Epidermal melanocyte (primary cell): Measurements from ENCODE around the gene CERT1.

Experiments used
- DNase-seq: peaks from one replicate; pipeline ENCODE4 v3.0.0; 2011; ENCODE audit warnings: low spot score; ENCODE audit not compliant: insufficient read length

The CERT1 gene

GRCh38 chr5:75412111-75412990 lies 99.1 kb downstream of the CERT1 start:
- no peak for DNase-seq

GRCh38 chr5:75405296-75405695 lies 106.1 kb downstream of the CERT1 start:
- DNase-seq = no peak

- no peak for DNase-seq
Observed at GRCh38 chr5:75395277-75395676, 116.2 kb downstream of the CERT1 start.

- DNase-seq = no peak
Observed at GRCh38 chr5:75389430-75389829, 122.0 kb downstream of the CERT1 start.

- no peak for DNase-seq
Observed at GRCh38 chr5:75387806-75388205, 123.6 kb downstream of the CERT1 start.

GRCh38 chr5:75384218-75384617 lies 127.2 kb downstream of the CERT1 start:
- DNase-seq = no peak

- DNase-seq = no peak
Observed at GRCh38 chr5:75381456-75381855, 130.0 kb downstream of the CERT1 start.

GRCh38 chr5:75380099-75380498 lies 131.3 kb downstream of the CERT1 start:
- no peak for DNase-seq

GRCh38 chr5:75375414-75375813 lies 136.0 kb downstream of the CERT1 start:
- DNase-seq = no peak

- no peak for DNase-seq
Observed at GRCh38 chr5:75374394-75374814, 137.0 kb downstream of the CERT1 start.

- no peak for DNase-seq
Observed at GRCh38 chr5:75373862-75374261, 137.6 kb downstream of the CERT1 start.

- no peak for DNase-seq
Observed at GRCh38 chr5:75368391-75368790, 143.0 kb downstream of the CERT1 start.

GRCh38 chr5:75367401-75367800 lies 144.0 kb downstream of the CERT1 start:
- DNase-seq = no peak

- no peak for DNase-seq
Observed at GRCh38 chr5:75366787-75367186, 144.6 kb downstream of the CERT1 start.

- DNase-seq = no peak
Observed at GRCh38 chr5:75365740-75366139, 145.7 kb downstream of the CERT1 start.

- no peak for DNase-seq
Observed at GRCh38 chr5:75364571-75365280, 146.7 kb downstream of the CERT1 start.

GRCh38 chr5:75363726-75364495 lies 147.5 kb downstream of the CERT1 start:
- no peak for DNase-seq

- no peak for DNase-seq
Observed at GRCh38 chr5:75363111-75363510, 148.3 kb downstream of the CERT1 start.

GRCh38 chr5:75362474-75362975 lies 148.9 kb downstream of the CERT1 start:
- no peak for DNase-seq

- DNase-seq = no peak
Observed at GRCh38 chr5:75361310-75361709, 150.1 kb downstream of the CERT1 start.

- no peak for DNase-seq
Observed at GRCh38 chr5:75358117-75358516, 153.3 kb downstream of the CERT1 start.

GRCh38 chr5:75356719-75357118 lies 154.7 kb downstream of the CERT1 start:
- no peak for DNase-seq
